T-helper 1 cell treated with Interleukin-12 subunit alpha and Interleukin-12 subunit beta and Interleukin-4 antibody, amounts not matched to agents 30 ng/mL and 1 ng/mL, for 36 hours (primary cell): ENCODE results near the gene GNAS-AS1. TPM values are rescaled to one million over a fixed set of nuclear protein-coding genes. Genes with fewer than 3 reads are reported as not detected.

Source experiments
- intact Hi-C: fragments of 100-400 bp; cut with micrococcal nuclease; formaldehyde crosslinking; loops from one replicate; pipeline ENCODE4 v1.15.1; 2024
- total RNA-seq: library from RNA; stranded (reverse); gene quantifications from 2 replicates; pipeline ENCODE4 v1.2.3, GENCODE V29; 2022

The GNAS-AS1 gene
- total RNA-seq, 1 donor from 2014 or later = 1.3 TPM

- intact Hi-C loops = no loop called here
Measured at GRCh38 chr20:58816957-58817651, 33.6 kb downstream of the GNAS-AS1 start.

GRCh38 chr20:58816051-58816450 is 34.7 kb downstream of the GNAS-AS1 start:
- intact Hi-C loops = no loop called here

GRCh38 chr20:58815448-58815847 is 35.3 kb downstream of the GNAS-AS1 start:
- intact Hi-C loops = no loop called here

GRCh38 chr20:58813369-58813768 is 37.3 kb downstream of the GNAS-AS1 start:
- intact Hi-C loops = no loop called here

- intact Hi-C loops = no loop called here
Measured at GRCh38 chr20:58811334-58811733, 39.4 kb downstream of the GNAS-AS1 start.

GRCh38 chr20:58810879-58811250 is 39.8 kb downstream of the GNAS-AS1 start:
- intact Hi-C loops = no loop called here

- intact Hi-C loops = no loop called here
Measured at GRCh38 chr20:58810116-58810878, 40.4 kb downstream of the GNAS-AS1 start.

- intact Hi-C loops = no loop called here
Measured at GRCh38 chr20:58808271-58809046, 42.2 kb downstream of the GNAS-AS1 start.

GRCh38 chr20:58807801-58808200 is 42.9 kb downstream of the GNAS-AS1 start:
- intact Hi-C loops = no loop called here

GRCh38 chr20:58803533-58803932 is 47.2 kb downstream of the GNAS-AS1 start:
- intact Hi-C loops = no loop called here

GRCh38 chr20:58802061-58802460 is 48.6 kb downstream of the GNAS-AS1 start:
- intact Hi-C loops = no loop called here

- intact Hi-C loops = no loop called here
Measured at GRCh38 chr20:58800134-58800871, 50.4 kb downstream of the GNAS-AS1 start.

- intact Hi-C loops = no loop called here
Measured at GRCh38 chr20:58797371-58798338, 53.0 kb downstream of the GNAS-AS1 start.

GRCh38 chr20:58795923-58796245 is 54.8 kb downstream of the GNAS-AS1 start:
- intact Hi-C loops = no loop called here

GRCh38 chr20:58795181-58795922 is 55.4 kb downstream of the GNAS-AS1 start:
- intact Hi-C loops = no loop called here

- intact Hi-C loops = no loop called here
Measured at GRCh38 chr20:58794510-58795180, 56.1 kb downstream of the GNAS-AS1 start.

GRCh38 chr20:58793512-58794420 is 56.9 kb downstream of the GNAS-AS1 start:
- intact Hi-C loops = no loop called here

- intact Hi-C loops = no loop called here
Measured at GRCh38 chr20:58792426-58792825, 58.3 kb downstream of the GNAS-AS1 start.
